NK-92 (cell line): ENCODE results near the gene LPAR1.
"Not testable (repeated sequence)": the region's sequence is repeated elsewhere in the genome, so short reads cannot be mapped to it uniquely, and the experiment has no call there.

Experiments
- DNase-seq: peaks from one replicate; lab custom pipeline; 2025; ENCODE audit not compliant: unreplicated experiment; lab: John Stamatoyannopoulos, UW

Gene LPAR1

GRCh38 chr9:111038331-111039230 lies at the start of gene LPAR1:
Gene LPAR1, minus strand, starts transcription at chr9:111038470. Its CDS starts 66,353 bp downstream, at chr9:110972117.
- DNase-seq, result no peak

DNA sequence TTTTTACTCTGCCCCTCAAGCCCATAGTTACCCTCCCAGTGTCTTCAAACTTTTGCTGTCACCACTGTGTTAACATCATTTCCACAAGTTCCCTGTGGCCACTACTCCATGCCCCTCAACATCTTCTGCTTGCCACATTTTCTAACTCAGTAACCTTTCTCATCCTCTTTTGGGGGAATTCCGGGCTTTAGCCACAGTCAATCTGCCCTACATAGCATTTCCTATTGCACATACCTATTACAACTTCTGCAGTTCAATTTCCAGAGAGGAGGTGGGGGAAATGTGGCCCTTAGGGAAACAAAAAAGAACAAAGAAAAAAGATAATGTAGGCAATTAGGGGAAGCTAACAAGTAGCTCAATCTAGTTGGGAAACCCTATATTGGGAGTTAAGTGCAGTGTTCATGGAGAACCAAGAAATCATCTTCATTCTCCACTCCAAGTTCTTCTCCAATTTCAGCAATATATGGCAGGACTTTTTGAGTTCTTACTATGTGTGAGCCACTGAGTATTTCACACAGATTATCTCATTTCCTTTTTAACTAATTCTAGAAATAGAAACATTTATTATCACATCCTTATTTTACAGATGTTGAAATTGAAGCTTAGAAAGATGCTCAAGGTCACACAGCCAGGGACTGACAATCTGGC lies 40.2 kb upstream of the LPAR1 start:
- DNase-seq, result no peak

DNA sequence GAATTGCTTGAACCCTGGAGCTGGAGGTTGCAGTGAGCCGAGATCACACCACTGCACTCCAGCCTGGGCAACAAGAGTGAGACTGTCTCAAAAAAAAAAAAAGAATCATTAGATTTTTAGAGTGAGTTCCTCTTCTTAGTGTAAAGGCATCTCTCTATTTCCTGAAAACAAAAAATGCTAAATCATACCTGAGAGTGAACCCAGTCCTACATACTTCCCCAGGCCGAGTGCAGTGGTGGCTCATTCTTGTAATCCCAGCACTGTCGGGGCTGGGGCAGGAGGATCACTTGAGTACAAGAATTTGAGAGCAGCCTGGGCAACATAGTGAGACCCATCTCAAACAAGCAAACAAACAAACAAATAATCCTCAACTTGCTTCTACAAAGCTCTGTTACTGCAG lies 38.2 kb upstream of the LPAR1 start:
- DNase-seq, result no peak

- no peak for DNase-seq
Measured at GRCh38 chr9:111076042-111076441, 37.8 kb upstream of the LPAR1 start.

- DNase-seq, result no peak
Measured at GRCh38 chr9:111074395-111074794, 36.1 kb upstream of the LPAR1 start.

GRCh38 chr9:111069183-111069582 lies 30.9 kb upstream of the LPAR1 start:
- DNase-seq, result no peak

DNA sequence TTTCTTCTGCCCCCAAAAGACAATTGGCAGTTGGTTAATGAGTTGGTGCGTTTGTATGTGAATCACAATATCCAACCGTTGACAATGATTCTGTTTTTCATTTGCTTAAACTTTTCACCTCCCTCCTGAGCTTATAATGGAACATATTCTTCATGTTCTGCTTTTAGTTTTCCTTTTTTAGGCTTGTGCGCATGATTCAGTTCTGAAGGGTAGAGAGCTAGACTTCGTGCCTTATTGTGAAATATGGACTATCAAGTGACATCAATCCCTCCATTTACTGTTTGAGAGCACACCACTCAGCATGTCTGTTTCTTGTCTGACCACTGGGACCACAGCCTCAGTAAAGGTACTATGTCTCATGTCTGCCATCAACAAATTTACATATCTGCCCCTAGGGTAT lies 30.5 kb upstream of the LPAR1 start:
- no peak for DNase-seq

- no peak for DNase-seq
Measured at GRCh38 chr9:111068383-111068730, 30.1 kb upstream of the LPAR1 start.

DNA sequence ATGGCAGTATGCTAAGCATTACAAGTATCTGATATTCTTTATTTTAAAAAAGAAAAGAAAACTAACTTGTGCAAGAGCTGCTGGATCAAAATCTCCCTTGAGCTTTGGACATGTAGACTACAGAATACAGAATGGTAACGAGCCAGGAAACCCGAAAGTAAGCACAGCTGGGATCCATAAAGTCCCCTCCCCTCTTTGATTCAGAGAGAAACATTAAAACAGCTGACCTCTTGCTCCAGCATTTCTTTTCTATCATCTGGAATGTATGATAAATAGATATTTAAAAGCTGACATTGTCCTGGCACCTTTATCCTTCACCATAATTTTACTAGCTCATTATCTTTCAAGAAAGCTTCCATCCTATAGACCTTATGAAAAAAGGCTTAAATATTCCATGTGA lies 28.2 kb upstream of the LPAR1 start:
- no peak for DNase-seq

GRCh38 chr9:111065414-111065813 lies 27.1 kb upstream of the LPAR1 start:
- DNase-seq, result no peak

GRCh38 chr9:111064160-111064837 lies 26.0 kb upstream of the LPAR1 start:
- DNase-seq, result no peak

DNA sequence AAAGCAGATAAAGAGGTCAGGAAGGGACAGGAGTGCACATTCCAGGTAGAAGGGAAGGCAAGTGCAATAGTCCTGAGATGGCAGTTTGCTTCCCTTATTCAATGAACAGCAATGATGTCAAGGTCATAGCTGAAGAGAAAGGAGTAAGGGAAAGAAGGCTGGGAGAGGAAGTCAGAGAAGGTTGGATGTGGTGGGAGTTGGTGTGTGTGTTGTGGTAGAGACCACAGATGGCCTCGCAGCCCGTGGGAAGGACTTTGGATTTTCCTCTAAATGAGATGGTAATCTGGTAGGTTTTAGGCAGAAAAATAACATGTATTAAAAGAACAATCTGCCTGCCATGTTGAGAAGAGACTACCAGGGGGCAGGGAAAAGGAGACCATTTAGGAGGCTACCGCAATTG lies 25.1 kb upstream of the LPAR1 start:
- DNase-seq, result no peak

DNA sequence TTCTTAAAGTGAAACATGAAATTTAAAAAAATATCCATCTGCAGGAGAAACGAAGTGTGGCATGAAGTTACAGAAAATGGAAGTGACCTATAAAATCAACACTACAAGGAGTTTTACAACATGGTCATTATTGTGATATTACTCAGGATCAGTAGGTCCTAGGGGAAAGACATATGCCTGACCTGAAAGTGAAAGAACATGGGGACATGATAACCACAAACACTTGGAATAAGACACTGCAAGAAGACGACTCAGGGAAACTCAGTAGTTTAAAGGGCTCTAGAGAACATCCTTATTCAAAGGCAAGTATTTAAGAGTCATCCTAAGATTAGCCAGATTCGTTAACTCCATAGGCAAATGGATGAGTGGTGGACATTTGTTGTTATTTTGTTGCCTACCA lies 19.9 kb upstream of the LPAR1 start:
- no peak for DNase-seq

- no peak for DNase-seq
Measured at GRCh38 chr9:111056538-111056937, 18.3 kb upstream of the LPAR1 start.

DNA sequence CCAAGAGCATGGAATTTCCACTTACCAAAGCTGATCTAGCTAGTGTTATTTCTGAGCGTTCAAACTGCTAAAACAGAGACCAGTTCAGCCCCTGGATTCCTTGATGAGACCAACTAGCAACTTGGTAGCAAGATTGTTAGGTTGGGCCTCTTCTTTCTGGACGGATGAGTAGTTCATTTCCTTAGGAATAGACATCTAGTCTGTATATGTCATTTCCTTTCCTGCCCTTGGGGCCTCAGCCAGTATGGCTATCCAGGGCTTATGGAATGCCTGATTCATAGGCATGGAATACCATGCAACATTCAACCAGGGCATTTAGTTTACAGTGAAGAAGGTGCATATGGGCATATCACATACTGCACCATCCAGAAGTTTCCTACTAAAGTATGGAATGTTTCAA lies 14.5 kb upstream of the LPAR1 start:
- DNase-seq, result no peak

- no peak for DNase-seq
Measured at GRCh38 chr9:111051400-111051799, 13.1 kb upstream of the LPAR1 start.

DNA sequence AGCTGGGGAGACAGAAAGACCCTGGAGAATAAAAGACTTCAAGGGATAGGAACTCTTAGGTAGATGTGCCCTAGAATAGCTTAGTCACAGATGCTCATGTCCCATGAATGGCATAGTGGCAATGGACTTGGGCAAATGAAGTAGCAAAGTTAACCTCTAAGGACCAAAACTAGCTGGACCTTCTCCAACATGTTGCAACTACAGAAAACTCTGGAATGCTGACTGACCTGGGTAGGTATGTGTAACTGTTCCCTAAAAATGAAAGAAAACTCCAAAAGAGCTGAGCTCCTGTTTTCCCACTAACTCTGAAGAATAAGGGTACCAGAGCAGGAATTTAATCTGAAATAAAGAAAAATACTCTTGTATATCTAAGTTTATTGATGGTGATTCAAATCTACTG lies 12.5 kb upstream of the LPAR1 start:
- no peak for DNase-seq

DNA sequence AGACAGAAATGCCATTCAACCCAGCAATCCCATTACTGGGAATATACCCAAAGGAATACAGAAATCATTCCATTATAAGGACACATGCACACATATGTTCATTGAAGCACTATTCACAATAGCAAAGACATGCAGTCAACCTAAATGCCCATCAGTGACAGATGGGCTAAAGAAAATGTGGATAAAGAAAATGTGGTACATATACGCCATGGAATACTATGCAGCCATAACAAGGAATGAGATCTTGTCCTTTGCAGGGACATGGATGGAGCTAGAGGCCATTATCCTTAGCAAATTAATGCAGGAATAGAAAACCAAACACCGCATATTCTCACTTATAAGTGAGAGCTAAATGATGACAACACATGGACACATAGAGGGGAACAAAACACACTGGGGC lies 9.0 kb upstream of the LPAR1 start:
- DNase-seq, result not testable (repeated sequence)

- no peak for DNase-seq
Measured at GRCh38 chr9:111041902-111042301, 3.6 kb upstream of the LPAR1 start.

GRCh38 chr9:111040494-111040893 lies 2.2 kb upstream of the LPAR1 start:
- DNase-seq, result no peak

GRCh38 chr9:111039231-111039906 lies 1.1 kb upstream of the LPAR1 start:
- DNase-seq, result no peak
